Measurements from ENCODE around the gene WDSUB1.

DNA sequence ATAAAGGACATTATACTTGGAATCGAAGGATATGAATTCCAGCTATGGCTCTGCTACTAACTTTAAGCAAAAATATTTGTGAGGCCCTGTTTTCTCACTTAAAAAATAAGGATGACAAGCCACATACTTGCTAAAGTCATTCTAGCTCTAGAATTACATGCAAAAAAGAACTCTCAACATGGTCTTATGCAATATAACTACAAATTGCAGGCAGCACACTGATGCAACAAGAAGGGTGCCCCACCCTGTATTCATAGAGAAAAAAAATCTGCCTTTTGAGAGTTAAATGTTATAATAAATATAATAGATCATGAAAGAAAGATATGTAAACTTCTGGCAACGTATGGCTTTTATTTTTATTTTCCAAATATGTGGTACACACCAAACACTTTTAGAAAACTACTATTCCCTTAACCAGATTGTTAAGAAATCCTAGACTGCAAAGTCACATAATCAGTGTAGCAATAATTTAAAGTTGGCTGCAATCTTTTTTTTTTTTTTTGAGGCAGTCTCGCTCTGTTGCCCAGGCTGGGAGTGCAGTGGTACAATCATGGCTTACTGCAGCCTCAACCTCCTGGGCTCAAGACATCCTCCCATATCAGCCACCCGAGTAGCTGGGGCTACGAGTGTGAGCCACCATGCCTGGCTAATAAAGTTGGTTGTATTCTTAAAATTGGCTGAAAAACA lies 40.2 kb upstream of the WDSUB1 start:
- TF ChIP-seq, protein P1, sequence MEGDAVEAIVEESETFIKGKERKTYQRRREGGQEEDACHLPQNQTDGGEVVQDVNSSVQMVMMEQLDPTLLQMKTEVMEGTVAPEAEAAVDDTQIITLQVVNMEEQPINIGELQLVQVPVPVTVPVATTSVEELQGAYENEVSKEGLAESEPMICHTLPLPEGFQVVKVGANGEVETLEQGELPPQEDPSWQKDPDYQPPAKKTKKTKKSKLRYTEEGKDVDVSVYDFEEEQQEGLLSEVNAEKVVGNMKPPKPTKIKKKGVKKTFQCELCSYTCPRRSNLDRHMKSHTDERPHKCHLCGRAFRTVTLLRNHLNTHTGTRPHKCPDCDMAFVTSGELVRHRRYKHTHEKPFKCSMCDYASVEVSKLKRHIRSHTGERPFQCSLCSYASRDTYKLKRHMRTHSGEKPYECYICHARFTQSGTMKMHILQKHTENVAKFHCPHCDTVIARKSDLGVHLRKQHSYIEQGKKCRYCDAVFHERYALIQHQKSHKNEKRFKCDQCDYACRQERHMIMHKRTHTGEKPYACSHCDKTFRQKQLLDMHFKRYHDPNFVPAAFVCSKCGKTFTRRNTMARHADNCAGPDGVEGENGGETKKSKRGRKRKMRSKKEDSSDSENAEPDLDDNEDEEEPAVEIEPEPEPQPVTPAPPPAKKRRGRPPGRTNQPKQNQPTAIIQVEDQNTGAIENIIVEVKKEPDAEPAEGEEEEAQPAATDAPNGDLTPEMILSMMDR (conservative IDR thresholded peaks at IDR 0.05; ENCODE audit: low read depth, low read length) = no peak
- TF ChIP-seq BHLHE40 (IDR thresholded peaks at IDR 0.05; ENCODE audit: low read depth, low read length) = no peak
